Effector CD8-positive, alpha-beta T cell (primary cell): ENCODE data around the gene IL17RE.
A peak's percentile ranks its signal among the peaks of the same experiment; 100 is the strongest.
"Not testable (repeated sequence)": the region's sequence is repeated elsewhere in the genome, so short reads cannot be mapped to it uniquely, and the experiment has no call there.

Source experiments
- DNase-seq: peaks from one replicate; lab custom pipeline; 2025; lab: John Stamatoyannopoulos, UW

The IL17RE gene

DNA sequence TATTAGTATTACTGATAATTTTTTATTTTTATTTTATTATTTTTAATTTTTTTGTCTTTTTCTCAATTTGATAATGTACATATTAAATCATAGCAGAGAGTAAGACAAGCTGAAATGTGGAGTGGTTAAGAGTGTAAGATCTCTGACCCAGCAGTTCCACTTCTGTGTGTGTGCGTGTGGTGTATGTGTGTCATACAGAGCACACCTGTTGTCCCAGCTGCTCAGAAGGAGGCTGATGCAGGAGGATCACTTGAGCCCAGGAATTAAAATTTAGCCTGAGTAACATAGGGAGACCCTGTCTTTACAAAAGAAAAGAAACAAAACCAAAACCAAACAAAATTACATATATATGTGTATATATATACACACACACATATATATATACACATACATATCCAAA is 21.2 kb upstream of the IL17RE start:
- no peak for DNase-seq

DNA sequence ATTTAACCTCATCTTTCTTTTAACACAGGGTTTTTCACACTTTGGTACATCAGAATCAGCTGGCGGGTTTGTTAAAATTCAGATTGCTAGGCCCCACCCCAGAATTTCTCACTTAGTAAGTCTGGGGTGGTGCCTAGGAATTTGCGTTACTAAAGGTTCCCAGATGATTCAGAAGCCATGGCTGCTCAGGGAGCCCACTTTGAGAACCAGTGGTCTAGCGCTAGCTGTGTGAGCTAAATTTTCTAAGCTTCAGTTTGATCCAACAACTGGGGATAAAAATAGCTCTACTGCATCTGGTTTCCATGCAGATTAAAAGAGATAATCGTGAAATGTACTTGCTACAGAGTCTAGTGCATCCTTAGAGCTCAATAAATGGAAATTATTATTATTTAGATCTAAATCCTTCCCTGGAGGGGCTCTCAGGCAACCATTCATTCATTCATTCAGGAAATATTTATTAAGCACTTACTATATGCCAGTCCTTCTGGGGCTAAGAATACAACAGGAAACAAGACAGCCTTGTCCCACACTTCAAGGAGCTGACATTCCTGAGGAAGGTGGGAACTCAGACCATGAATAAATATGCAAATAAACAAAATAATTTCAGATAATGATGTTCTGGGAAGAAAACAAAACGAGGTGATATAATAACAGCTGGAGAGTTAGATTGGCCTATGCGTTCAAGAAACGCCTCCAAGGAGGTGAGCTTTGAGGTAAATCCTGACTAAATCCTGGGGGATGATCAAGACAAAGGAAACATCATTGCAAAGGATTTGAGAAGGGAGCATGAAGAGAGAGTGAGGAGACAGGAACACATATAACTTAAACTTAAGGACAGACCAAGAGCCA is 18.7 kb upstream of the IL17RE start:
- DNase-seq = no peak

DNA sequence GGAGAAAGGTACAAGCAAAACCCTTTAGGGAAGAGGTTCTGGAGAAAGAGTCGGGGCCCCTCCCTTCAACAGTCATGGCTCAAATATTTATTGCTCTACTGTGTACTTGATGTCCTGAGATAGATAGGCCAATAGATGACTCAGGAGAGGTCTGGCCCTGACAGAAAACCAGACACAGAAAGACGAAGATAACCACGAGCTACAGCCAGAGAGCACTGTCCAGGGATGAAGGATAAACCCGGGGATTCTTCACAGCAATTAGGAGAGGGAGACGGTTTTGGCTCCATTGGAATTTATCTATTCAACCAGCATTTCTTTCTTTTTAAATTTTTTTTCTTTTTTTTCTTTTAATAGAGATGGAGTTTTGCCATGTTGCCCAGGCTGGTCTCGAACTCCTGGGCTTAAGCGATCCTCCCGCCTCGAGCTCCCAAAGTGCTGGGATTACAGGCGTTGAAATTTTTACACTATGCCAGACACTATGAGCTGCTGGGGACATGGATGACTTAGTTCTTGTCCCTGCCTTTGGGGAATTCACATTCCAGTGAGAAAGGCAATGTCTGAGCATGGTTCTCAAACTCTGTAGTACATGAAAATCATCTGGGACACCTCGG is 18.0 kb upstream of the IL17RE start:
- no peak for DNase-seq

DNA sequence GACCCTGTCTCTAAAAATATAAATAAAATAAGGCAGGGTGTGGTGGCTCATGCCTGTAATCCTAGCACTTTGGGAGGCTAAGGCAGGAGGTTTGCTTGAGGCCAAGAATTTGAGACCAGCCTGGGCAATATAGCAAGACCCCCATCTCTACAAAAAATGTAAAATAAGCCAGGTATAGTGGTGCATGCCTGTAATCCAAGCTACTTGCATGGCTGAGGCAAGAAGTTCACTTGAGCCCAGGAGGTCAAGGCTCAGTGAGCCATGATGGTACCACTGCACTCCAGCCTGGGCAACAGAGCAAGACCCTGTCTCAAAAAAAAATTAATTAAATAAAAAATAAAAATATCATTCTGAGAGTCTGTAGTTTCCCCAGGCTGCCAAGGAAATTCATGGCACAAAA is 16.3 kb upstream of the IL17RE start:
- no peak for DNase-seq

DNA sequence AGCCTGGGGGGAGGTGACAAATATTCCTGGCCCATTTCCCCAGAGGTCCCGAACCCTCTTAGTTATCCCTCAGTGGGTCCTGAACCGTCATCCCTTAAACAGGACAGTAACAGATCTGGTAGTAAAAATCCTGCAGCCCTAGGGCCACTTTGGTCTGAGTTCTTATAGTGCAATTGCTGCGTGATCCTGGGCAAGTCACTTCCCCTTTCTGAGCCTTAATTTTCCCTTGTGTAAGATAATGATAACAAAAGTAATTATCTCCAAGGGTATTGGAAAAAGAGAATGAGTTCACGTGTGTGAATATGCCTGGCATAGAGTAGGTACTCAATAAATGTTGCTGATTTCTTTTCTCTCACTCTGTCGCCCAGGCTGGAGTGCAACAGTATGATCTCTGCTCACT is 15.2 kb upstream of the IL17RE start:
- DNase-seq = no peak

DNA sequence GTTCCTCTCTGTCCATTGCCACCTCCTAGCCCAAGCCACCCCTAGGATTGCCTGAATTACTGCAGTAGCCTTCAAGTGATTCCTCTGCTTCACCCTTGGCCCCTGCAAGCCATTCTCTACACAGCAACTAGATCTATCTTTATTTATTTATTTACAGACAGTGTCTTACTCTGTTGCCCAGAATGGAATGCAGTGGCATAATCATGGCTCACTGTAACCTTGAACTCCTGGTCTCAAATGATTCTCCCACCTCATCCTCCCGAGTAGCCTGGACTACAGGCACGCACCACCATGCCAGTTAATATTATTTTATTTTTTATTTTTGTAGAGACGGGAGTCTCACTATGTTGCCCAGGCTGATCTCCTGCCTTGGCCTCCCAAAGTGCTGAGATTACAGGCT is 14.1 kb upstream of the IL17RE start:
- DNase-seq = no peak

DNA sequence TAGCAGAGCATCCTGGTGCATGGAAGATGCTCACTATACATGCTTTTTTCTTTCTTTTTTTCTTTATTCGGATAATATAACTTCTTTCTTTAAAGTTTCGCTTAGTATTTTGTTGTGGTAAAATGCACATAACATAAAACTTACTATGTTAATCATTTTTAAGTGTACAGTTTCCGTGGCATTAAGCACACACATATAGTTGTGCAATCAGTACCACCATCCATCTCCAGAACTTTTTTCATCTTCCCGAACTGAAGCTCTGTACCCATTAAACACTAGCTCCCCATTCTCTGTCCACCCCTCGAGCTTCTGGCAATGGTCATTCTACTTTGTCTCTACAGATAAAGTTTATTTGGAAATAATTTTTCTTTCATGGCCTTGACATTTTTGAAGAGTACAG is 13.2 kb upstream of the IL17RE start:
- no peak for DNase-seq

DNA sequence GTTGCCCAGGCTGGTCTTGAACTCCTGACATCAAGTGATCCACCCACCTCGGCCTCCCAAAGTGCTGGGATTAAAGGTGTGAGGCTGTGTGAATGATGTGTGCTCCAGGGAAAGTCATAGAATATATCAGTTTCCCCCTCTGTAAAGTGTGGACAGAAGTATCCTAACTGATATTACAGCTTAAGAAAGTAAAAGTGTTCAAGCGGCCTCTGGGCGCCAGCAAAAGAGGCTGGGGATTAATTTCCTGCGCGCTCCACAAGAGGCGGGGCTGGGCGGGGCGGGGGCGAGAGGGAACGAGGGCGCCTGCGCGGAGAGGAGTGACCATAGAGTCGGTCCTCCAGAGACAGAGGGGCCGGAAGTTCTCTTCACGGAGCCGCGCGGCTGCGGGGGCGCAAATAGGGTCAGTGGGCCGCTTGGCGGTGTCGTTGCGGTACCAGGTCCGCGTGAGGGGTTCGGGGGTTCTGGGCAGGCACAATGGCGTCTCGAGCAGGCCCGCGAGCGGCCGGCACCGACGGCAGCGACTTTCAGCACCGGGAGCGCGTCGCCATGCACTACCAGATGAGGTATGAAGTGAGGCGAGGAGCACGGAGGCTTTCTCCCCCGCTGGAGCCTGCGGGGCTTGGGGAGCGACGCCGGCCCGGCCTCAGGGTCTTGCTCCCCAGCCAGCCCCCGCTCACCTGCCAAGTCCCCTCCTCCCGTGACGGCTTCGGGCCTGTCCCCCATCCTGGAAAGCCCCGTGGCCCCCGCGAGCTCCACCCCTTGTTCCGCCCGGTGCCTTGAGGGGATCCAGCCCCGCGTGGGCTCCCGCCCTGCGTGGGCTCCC is 12.2 kb upstream of the IL17RE start, which contains the start of gene JAGN1:
JAGN1 (plus strand) TSS at position 362 of the 823 bp plus-strand sequence; CDS start at position 475, 113 bp downstream.
- peak; percentile 90 for DNase-seq

DNA sequence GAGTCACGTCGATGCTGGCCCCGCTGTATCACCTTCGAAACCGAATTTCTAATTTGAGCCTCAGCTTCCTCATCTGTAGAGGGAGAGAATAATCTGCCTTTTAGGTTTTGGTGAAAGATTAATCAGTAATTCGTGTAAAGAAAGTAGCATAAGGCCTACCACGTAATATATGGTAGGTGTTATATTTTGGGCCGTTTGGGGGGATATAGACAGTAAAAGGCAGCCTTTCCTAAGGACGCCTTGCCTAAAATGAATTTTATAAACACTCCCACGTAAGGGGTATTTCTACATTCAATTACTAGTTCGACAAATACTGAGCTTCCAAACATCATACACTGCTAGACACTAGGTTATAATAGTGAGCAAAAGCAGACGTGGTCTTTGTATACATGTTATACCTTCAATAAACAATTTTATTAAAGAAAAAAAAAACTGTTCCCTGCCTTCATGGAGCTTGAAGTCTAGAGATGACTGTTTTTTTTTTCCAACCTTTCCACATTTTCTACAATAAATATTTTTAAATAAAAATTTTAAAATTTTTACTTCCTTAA is 11.5 kb upstream of the IL17RE start:
- DNase-seq = no peak

DNA sequence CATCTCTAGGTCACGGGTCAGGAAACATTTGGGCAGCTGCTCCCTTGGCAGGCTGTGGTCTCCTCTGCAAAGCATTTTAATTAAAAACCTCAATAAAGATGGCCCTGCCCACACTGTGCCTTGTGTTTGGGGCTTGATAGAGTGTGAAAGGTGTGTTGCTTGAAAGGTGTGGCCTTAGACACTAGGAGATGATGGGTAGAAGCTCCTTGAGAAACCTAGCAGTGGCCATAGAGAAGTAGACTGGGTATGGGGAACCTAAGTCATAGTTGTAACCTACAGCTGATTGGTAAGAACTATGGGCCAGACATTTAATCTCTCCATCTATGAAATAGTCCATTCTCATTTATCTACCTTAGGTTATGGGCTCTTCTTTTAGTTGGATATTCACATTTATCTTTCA is 8.9 kb upstream of the IL17RE start:
- DNase-seq = no peak

DNA sequence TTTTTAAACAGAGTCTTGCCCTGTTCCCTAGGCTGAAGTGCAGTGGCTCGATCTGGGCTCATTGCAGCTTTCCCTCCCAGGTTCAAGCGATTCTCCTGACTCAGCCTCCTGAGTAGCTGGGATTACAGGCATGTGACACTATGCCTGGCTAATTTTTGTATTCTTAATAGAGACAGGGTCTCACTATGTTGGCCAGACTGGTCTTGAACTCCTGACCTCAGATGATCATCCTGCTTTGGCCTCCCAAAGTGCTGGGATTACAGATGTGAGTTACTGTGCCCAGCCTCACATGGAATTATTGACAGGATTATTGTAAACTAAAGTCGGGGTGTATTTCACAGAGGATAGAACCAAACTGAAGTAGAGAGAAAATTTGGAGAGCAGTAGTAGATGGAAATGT is 6.9 kb upstream of the IL17RE start:
- DNase-seq = not testable (repeated sequence)

DNA sequence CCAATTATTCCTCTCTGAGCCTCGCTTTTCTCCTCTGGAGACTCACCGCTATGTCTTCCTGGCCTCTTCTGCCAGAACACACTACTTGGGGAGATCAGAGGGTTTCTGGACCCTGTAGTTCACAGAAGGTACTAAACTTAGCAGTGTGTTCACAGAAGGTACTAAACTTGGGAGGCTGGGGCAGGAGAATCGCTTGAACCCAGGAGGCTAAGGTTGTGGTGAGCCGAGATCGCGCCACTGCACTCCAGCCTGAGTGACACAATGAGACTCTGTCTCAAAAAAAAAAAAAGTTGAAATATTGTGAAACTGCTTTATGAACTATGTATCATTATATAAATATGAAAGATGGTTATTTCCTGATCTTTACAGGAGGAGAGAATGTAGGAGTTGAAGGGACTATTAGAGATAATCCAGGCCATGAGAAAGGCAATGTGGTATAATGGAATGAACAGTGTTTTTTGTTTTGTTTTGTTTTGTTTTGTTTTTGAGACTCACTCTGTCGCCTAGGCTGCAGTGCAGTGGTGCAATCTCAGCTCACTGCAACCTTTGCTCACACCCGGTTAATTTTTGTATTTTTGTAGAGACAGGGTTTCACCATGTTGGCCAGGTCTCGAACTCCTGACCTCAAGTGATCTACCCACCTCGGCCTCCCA is 5.8 kb upstream of the IL17RE start:
- not testable (repeated sequence) for DNase-seq

DNA sequence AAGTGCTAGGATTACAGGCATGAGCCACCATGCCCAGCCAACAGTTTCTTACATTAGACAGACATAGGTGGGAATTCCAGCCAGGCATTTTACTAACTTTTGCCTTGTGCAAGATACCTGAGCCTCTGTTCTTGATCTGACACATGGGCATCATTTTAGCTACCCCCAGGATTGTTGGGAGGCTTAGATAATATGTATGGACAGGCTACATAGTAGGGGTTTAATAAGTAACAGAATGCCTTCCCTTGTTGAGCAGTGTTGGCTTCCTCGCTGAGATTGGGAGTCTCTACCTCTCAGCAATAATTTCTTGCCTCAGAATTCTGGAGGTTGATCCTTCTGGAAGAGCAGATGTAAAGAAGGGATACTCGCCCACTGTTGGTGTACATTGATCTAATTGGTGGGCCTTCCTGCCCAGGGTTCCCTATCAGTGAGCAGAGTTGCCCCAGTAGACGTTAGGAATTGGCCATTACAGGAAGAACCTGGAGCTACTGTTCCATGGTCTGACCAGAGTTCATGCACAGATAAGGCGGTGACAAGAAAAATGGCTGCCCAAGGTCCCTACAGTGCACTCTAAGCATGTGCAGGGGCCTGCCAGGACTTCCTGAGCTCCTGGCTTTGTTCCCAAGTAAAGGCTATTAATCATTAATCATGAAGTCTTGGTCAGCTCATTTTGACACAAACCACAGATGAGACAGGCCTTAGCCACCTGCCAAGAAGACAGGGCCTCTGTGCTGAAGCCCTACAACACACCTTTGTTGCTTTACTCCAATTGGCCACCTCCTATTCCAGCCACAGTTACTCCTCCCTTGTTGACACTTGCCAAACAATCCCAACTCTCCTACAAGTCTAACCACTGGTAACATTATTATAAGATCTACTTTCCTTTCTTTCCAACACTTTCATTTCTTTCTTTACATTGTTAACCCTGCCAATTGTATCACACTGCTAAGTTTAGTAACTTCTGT is 5.0 kb upstream of the IL17RE start:
- no peak for DNase-seq

DNA sequence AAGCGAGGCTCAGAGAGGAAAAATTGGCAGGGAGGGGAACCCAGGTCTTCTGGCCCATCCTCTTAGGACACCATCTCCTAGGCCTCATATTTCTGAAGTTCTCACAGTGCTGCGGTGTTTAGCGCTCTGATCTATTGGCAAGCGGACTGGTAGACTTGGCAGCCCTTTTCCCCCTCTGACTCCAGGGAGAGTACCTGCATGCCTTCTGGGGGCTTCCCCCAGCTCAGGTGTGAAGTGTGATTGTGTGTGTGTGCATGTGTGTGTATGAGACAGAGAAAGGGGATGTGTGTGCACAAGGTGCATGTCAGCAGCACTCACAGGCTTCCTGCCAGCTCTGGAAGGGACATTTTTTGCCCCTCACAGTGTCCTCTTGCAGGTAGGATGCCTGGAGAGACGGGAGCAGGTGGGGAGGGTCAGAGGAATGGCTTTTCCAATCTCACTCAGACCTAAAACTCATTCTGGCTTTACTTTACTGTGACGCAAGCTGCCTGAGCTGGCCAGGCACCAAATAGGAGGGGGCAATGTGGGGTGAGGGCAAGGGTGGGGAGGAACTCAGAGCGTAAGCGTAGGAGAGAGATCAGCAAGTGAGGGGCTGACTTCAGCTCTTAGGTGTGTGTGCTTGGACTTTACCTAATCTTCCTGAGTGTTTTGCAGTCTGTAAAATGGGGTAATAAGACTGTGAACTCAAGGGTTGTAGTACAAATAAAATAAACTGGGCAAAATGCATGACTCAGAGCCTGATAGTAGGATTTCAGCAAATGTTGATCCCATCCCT is 4.0 kb upstream of the IL17RE start:
- no peak for DNase-seq

DNA sequence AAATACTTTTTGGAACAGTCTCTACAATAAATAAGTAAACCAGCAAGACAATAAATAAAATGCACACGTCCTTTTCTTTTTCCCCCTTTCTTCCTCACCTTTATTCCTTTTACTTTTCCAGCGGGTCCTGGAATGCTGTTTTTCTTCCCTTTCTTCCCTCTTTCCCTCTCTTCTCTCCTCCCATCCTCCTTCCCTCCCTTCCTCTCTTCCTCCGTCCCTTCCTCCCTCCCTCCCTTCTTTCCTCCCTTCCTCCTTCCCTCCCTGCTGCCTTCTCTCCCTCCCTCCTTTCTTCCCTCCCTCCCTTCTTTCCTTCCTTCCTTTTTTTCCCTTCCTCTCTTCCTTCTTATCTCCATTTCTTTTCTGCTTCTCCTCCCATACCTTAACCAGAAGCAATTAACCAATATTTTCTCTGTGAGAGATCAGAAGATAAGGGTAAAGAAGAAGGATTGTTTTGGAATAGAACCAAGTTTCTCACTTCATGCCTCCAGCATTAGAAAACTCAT is 3.3 kb upstream of the IL17RE start:
- DNase-seq = no peak

DNA sequence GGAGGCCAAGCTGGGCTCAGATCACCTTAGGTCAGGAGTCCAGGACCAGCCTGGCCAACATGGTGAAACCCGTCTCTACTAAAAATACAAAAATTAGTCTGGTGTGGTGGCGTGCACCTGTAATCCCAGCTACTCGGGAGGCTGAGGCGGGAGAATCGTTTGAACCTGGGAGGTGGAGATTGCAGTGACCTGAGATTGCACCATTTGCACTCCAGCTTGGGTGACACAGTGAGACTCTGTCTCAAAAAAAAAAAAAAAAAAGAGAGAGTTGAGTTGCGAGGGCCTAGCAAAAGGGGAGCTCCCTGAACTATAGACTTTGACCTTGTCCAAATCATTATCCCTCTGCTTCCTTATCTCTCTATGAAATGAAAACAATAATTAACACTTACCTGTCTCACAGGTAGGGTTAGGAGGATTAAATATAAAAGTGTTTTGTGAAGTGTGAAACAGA is 1.7 kb upstream of the IL17RE start:
- not testable (repeated sequence) for DNase-seq

DNA sequence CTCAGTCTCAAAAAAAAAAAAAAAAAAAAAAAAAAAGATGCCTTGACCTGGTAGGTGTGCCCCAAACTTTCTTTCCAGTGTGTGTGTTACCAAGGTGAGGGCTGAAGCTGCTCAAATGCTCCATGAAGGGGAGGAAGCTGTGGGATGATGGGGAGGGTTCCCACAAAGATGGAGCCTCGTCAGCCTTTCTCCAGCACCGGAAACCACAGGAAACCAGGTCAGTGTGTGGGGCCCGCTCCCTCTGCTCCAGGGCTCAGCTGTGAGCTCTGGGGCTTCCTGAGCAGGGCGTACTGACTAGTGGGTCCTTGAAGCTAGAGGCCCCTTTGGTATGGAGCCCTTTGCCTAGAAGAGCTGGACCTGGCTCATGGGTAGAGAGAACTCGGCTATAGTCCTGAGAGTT is 681 bp upstream of the IL17RE start:
- DNase-seq = no peak

DNA sequence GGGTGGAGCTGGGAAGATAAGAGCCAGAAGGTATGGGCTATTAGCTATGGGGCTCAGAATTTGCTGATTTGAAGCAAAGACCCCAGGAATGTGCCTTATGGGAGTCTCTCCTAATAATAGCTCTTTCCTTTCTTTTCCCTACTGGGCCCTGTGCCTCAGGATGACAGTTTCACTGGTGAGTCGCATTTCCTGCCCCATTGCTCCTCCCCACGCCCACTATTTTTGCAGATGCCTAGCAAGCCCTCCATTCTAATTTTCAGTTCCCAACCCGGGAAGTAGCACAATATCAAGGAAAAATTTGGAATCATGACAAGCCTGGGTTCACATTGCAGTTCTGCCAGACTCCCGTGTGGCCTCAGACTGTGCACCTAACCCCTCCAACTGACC is 583 bp downstream of the IL17RE start:
- DNase-seq = no peak

DNA sequence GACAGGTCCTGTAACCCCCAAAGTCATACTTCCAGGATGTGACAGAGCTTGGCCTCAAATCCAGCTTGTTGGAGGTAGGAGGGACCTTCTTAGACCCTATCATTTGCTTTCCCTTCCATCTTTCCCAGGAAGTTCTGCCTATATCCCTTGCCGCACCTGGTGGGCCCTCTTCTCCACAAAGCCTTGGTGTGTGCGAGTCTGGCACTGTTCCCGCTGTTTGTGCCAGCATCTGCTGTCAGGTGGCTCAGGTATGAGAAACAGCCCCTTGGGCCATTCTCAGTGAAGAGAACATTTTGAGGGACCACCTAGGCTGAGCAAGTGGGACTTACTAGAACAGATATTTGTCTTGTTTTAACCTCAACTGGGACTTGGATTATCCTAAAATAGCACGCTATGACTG is 1.3 kb downstream of the IL17RE start:
- no peak for DNase-seq

DNA sequence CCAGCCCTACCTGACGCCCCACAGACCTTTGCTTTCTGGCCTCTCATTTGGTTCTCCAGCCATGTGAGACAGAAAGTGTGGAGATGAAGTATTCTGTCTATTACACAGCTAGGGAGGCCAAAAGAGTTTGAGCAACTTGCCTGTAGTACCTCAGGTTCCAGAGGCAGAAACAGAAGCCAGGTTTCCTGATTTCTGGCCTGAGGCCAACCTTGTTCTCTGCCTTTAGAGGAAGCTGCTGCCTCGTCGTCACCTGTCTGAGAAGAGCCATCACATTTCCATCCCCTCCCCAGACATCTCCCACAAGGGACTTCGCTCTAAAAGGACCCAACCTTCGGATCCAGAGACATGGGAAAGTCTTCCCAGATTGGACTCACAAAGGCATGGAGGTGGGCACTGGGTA is 3.8 kb downstream of the IL17RE start:
- no peak for DNase-seq
